GM21737 (cell line): ENCODE measurements around the gene MYOZ1.
"Not testable (repeated sequence)": the region's sequence is repeated elsewhere in the genome, so short reads cannot be mapped to it uniquely, and the experiment has no call there.

Experiments
- ATAC-seq: cut with Tn5 transposase; IDR thresholded peaks from one replicate; pipeline ENCODE4 v1.9.1; 2021; ENCODE audit warnings: mild to moderate bottlenecking, moderate library complexity; ENCODE audit not compliant: unreplicated experiment

MYOZ1 gene

GRCh38 chr10:73647875-73648651 lies 6.8 kb upstream of the MYOZ1 start:
- no peak for ATAC-seq

DNA sequence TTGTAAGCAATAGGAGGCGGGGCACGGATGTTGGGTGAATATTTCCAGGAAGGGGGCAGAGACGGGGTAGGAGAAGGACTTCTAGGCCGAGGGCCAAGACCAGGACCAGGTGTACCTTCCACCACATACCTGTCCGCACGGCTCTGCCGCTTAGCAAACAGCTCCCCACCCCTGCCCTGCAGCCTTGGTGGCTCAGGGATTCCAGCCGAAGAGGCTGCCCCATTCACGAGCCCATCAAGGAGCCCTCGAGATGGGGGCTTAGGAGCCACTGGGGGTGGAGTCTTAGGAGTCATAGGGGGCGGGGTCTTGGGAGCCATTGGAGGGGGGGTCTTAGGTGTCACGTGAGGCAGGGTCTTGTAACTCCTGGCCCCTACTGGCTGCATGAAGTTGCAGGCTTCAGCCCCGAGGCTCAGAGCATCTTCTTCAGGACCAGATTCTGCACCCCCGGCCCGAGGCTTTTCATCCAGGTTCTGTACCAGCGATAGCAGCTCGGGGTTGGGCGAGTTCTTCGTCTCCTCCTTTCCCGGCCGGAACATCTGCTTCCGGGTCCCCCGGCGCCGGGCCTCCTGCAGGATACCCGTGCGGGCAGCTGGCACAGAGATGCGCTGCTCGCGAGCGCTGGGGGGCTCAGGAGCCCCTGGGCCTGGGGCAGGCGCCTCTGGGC lies 6.1 kb upstream of the MYOZ1 start:
- ATAC-seq = no peak

DNA sequence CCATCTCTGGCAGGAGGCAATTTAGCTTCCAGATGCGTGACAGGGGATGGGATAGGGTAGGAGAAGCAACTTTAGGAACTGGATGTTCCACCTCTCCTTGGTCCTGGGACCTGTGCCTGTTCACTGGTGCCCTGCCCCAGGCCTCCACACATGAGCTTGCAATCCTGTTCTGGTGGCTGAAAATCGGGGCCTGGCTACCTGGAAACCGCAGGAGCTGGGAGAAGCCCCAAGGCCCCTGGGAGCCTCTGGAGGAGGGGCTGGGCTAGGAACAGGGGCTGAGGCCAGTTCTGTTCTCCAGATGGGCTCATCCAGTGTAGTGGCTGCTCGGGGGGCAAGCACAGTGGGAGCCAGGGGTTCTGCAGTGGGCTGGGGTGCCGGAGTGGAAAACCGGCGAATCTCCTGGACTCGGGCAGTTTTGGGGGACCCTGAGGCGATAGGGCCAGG lies 5.3 kb upstream of the MYOZ1 start:
- no peak for ATAC-seq

GRCh38 chr10:73645251-73645650 lies 4.0 kb upstream of the MYOZ1 start:
- ATAC-seq = no peak

DNA sequence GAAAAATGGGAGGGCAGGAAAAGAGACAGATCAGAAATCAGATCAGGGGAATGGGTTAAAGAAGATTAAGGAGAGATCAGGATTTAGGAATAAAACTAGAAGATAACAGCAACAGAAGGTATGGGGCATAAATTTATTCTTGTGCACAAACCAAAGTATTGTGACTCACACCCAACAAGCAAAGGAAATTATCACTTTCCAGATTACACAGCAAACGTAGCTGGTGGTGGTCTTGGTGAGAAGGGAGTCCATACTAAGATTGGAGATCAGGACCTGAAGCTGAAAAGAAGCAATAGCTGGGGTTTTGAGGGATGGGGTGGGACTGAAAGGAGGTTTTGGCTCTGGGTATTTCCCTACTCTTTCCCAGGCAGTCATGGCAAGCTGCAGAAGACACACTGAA lies 3.5 kb upstream of the MYOZ1 start:
- ATAC-seq = no peak

GRCh38 chr10:73644015-73644743 lies 2.9 kb upstream of the MYOZ1 start:
- no peak for ATAC-seq

- no peak for ATAC-seq
These were observed 2.1 kb upstream of the MYOZ1 start for GRCh38 chr10:73643362-73643761.

GRCh38 chr10:73639286-73639685 lies 2.0 kb downstream of the MYOZ1 start:
- no peak for ATAC-seq

GRCh38 chr10:73635781-73636180 lies 5.5 kb downstream of the MYOZ1 start:
- ATAC-seq = no peak

DNA sequence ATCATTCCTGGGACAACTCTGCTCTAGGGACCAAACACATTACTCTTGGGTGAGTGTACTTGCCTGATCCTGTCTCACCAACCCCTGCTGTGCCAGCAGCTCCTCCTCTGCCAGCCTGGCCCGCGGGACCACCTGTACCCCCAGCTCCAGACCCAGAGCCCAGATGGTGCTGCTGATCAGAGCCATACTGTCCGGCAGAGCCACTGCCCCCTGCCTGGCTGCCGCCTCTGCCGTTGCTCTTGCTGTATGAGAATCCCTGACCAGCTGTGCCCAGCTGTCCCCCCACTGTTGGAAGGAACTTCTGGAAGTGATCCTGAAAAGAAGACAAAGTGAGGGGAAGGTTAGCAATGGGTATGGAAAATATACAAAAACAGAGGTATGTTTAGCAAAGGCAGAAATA lies 6.9 kb downstream of the MYOZ1 start:
- no peak for ATAC-seq

DNA sequence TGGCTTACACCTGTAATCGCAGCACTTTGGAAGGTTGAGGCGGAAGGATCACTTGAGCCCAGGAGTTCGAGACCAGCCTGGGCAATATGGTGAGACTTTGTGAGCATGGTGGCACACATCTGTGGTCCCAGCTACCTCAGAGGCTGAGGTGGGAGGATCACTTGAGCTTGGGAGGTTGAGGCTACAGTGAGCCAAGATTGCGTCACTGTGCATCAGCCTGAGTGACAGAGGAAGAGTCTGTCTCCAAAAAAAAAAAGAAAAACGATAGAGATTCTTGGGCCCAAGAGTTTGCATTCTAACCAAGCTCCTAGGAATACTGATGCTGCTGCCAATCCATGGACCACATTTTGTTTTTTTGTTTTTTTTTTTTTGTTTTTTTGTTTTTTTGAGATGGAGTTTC lies 12.1 kb downstream of the MYOZ1 start:
- no peak for ATAC-seq

DNA sequence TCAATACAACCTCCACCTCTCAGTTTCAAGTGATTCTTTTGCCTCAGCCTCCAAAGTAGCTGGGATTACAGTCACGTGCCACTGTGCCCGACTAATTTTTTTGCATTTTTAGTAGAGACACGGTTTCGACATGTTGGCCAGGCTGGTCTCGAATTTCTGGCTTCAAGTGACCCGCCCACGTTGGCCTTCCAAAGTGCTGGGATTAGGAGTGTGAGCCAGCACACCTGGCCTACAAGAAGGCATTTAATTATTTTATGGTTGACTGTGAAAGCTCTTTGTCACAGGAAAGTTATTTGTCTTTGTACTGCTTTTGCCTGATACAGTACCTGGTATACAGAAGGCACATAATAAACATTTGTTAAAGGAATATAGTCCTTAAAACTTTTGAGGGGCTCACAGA lies 12.9 kb downstream of the MYOZ1 start:
- no peak for ATAC-seq

DNA sequence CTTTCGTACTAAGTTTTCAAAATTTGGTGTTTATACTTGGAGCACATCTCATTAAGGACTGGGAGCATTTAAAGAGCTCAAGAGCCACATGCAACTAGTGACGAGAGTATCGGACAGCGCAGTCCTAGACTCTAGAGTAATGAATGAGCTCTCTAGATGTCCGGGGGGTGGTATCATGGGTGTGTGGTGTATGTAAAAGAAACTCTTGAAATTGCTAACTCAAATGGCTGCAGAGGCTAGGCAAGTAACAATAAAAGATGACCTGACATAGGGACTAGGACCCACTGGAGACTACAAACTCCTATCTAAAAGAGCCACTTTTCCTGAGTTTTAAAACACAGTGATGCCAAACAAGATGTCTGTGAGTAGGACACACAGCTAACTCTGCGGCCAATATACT lies 14.0 kb downstream of the MYOZ1 start:
- no peak for ATAC-seq

- ATAC-seq = peak; percentile 97
These were observed 15.2 kb downstream of the MYOZ1 start for GRCh38 chr10:73625884-73626752.

DNA sequence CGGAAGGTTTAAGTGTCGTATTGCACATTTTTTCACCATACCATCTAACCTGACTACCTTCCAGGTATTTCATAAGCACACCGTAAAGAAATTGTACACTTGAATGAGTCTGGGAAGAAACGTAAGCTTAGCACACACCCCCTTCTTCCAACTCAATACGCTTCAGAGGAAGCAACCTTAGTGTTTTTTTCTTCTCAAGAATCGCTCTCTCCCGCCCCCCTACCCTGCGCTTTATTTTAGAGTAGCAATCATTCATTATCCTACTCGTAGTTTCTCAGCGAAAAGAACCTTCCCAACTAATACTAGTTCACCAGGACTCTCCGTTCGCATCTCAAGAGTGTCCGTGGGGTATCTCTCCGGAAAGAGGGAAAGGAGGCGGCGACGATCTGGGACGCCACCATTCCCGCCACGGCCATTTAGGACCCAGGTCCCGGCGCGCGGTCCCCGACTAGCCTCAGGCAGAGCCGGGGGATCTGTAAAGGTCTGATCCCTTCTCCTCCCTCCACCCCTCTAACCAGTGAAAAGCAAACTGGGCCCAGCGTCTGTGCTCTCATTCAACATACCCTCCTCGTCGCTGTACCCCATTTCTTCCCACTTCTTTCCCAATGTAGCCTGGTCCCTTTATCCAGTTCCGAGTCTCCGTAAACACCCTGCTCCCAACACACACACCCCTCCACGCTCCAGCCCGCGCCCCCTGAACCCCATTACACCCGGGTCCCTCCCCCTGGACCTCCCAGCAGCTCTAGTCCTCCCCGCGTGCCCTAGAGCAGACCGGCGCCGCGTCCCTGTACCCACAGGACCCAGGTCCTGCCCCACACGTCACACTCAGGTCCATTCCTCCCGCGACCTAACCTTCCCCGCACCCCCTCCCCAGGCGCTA lies 16.0 kb downstream of the MYOZ1 start:
- peak; percentile 32 for ATAC-seq

GRCh38 chr10:73623056-73623455 lies 18.2 kb downstream of the MYOZ1 start:
- ATAC-seq = no peak

- not testable (repeated sequence) for ATAC-seq
These were observed 20.3 kb downstream of the MYOZ1 start for GRCh38 chr10:73620974-73621373.

DNA sequence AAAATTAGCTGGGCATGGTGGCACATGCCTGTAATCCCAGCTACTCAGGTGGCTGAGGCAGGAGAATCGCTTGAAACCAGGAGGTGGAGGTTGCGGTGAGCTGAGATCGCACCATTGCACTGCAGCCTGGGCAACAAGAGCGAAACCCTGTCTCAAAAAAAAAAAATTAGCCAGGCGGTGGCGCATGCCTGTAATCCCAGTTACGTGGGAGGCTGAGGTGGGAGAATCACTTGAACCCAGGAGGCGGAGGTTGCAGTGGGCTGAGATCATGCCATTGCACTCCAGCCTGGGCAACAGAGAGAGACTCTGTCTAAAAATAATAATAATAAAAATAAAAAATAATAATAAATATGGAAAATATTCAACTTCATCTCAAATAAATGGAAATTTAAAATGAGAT lies 24.1 kb downstream of the MYOZ1 start:
- ATAC-seq = not testable (repeated sequence)

DNA sequence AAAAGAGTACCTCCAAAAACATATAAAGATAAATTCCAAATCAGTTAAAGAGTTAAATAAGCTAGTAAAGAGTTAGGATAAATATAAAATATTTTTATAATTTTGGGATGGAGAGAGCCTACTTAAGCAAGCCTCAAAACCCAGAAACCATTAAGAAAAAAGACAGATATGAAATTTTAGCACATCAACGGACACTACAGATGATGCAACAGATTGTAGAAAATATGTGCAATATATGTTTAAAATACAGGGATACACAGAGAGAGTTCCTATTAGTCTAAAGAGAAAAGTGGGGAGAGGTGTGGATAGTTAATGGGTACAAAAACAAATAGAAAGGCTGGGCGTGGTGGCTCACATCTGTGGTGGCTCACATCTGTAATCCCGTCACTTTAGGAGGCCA lies 26.6 kb downstream of the MYOZ1 start:
- no peak for ATAC-seq

GRCh38 chr10:73609116-73609515 lies 32.2 kb downstream of the MYOZ1 start:
- no peak for ATAC-seq
